ENCODE results near the gene APPBP2.

GRCh38 chr17:60393840-60394723 lies 132.0 kb downstream of the APPBP2 start:
- TF ChIP-seq, protein P1, sequence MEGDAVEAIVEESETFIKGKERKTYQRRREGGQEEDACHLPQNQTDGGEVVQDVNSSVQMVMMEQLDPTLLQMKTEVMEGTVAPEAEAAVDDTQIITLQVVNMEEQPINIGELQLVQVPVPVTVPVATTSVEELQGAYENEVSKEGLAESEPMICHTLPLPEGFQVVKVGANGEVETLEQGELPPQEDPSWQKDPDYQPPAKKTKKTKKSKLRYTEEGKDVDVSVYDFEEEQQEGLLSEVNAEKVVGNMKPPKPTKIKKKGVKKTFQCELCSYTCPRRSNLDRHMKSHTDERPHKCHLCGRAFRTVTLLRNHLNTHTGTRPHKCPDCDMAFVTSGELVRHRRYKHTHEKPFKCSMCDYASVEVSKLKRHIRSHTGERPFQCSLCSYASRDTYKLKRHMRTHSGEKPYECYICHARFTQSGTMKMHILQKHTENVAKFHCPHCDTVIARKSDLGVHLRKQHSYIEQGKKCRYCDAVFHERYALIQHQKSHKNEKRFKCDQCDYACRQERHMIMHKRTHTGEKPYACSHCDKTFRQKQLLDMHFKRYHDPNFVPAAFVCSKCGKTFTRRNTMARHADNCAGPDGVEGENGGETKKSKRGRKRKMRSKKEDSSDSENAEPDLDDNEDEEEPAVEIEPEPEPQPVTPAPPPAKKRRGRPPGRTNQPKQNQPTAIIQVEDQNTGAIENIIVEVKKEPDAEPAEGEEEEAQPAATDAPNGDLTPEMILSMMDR (IDR thresholded peaks at IDR 0.05; ENCODE audit: control extremely low read depth in 1 of 3, insufficient read depth in 1 of 3, low read depth in 1 of 3, low read length in 3 of 3) = no peak
- TF ChIP-seq RXRA (IDR thresholded peaks at IDR 0.05; ENCODE audit: insufficient read depth, low read depth, low read length) = no peak
- TF ChIP-seq TAF1 (IDR thresholded peaks at IDR 0.05; ENCODE audit: low read depth, low read length) = no peak
- TF ChIP-seq SP1 (IDR thresholded peaks at IDR 0.05; ENCODE audit: low read depth, low read length) = no peak
- no peak for TF ChIP-seq CEBPB (IDR thresholded peaks at IDR 0.05; ENCODE audit: low read depth, low read length)
- TF ChIP-seq SAP30 (IDR thresholded peaks at IDR 0.05; ENCODE audit: insufficient read depth, insufficient replicate concordance, low read length) = no peak

Data from H1 (cell line).